ENCODE results near the gene USH1C.
A peak's percentile ranks its signal among the peaks of the same experiment; 100 is the strongest.

The USH1C gene

GRCh38 chr11:17522655-17523054, 21.6 kb downstream of the USH1C start:
- no peak for DNase-seq

DNA sequence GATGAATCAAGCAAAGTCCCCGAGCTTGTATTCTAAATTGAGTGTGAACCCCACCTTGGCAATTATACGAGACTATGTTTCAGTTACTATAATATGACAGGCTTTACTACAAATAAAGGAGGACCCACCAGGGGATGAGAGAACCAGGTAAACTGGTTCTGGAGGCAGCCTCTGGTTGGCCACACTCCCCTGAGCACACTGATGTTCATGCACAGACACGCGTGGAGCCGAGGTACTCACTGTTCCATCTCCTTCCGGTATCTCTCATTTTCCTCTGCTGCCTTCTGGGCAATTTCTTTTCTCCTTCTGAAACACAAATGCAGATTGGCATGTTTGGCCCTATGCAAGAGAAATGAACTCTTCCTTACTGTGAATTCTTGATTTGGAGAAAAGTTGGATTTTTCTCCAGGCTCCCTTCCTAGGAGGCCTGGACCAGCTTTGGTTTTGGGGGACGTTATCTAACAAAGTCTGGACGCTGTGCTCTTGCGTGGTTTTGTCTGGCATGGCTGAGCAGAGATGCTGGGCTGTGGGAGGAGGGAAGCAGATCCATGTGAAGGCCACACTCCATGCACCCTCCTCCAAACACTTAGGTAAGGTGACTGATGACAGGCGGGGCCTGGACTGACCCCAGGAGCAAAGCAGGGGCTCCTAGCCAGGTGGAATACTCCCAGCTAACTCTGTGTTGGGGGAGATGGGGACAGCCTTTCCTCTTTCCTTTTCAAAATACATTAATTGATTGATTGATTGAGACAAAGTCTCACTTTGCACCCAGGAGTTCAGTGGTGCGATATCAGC, 22.9 kb downstream of the USH1C start:
- no peak for DNase-seq

DNA sequence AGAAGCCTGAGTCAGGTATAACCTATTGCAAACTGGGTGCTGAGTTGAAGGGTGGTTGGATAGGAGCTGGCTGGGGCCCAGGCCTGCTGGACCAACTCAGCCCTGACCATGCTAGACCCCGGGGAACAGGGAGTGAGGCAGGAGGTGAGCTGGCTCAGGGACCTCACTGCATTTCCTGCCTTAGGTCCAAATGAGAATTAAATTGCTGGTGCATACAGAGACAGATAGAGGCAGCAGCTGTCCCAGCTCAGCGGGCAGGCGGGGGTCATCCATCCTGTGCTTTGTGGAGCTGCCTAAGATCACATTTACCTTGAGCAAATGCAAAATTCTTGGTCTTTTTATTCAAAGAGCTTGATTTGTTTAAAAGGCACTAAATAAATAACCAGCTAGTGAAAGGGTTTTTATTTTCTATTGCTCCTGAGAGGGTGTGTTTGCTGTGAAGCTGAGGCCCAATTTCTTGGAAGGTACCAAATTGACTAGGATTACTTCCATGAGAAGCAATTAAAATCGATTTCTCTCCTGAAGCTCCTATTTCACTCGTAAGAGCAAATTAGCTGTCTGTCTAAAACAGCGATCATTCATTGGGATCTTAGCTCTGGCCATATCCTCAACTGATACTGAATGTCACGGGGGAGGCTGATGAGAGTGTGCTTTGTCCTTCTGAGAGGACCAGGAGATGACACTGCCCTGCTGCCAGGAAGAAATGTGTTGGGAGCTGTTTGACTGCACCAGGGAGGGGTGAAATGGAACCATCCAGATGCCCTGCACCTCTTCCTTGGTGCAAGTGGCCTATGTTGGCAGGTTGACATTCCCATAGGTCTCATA, 24.9 kb downstream of the USH1C start:
- no peak for DNase-seq

GRCh38 chr11:17518366-17518765, 25.9 kb downstream of the USH1C start:
- DNase-seq, result no peak

DNA sequence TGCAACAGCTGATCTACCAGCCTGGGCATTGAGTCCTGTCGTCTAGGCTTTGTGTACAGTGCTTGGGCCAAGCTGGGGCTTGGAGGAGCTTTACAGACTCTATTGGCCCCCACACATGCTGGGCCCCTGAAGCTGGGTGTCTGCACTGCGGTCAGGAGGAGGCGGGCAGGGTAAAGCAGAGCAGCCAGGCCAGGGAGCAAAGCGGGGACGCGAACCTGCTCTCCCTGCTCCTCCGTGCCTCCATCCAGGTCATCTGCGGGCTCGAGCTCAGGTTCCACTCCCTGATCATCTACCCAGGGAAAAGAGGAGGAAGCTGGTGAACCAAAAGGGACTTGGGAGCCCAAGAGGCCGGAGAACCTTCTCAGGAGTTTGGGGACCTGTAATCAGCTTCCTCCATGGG, 27.0 kb downstream of the USH1C start:
- no peak for DNase-seq

- DNase-seq, result no peak
These were observed 27.6 kb downstream of the USH1C start for GRCh38 chr11:17516551-17517150.

DNA sequence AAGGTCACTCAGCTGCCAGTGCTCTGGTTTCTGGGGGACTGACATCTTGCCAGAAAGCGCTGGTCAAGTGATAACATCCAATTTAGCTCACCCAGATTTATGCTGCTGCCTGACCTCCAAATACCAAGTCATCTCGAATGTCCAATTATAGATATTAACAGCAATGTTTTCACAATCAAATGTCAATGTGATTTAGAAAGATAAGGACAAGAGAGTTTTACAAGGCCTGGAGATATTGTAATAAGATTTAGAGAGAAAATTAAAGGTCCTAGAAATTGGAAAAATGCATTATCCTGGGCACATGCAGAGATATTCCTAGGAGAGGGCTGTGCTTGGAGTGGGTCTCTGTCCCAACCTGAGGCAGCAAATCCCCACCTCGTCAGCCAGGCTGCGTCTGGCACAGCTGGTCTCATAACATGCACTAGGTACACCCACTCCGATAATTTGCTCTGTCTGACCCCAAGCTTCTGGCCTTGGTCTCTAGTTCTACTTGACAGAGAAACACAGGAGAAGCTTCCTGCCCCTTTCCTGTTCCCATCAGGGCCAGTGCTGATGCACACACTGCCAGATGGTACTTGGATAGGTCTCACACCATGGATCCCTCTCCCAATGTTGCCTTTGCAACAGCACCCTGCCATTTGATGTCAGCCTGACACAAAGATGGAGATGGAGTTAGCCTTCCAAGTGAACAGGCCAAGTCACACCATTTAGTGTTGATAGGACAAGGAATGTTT, 28.6 kb downstream of the USH1C start:
- no peak for DNase-seq

- DNase-seq, result no peak
These were observed 29.7 kb downstream of the USH1C start for GRCh38 chr11:17514476-17514875.

GRCh38 chr11:17513853-17514252, 30.4 kb downstream of the USH1C start:
- no peak for DNase-seq

DNA sequence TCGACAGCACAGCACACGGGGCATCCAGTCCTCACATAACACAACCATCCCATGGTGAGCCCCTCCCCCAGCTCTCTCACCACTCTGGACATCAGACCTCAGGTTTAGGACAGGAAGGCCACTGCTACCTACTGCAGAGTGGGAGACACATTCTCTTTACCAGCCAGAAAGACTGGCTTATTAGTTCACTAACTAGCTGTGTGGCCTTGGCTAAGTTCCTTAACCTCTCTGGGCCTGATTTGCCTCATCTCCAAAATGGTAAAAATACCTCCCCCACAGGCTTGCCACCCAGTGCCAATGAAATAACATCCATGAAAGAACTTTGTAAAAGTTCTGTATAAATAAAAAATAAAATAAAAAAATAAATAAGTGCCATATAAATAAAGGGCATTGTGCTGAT, 32.1 kb downstream of the USH1C start:
- no peak for DNase-seq

GRCh38 chr11:17511571-17511970, 32.6 kb downstream of the USH1C start:
- DNase-seq, result no peak

DNA sequence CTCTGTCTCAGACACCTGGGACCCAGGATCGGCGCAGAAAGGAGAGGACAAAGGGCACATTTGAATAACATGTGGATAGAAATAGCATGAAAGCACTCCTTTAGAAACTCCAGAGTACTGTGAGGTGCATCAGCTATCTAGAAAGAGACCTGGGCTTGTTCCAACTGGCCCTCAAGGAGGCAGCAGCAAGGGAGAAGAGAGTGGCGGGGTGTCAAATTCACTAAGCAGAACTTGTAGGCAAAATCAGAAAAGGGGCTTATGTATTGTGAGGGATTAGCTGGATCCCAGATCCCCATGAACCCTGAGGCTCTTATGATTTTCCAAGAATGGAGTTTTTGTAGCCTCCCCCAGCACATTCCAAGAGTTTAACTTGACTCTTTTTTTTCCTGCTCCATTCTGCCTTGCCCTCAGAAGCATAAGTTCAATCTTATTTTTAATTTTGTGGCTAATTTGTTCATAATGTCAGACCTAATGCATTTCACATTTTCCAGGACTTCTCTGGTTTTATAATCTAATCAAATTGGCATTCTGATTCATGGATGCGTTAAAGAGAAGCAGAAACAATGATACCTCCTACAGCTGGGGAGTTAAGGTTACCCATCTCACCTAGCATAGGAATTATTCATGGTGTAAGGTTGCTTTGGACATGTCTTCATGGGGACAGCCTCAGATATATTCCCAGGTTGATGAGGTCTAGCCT, 33.6 kb downstream of the USH1C start:
- DNase-seq, result no peak

- no peak for DNase-seq
These were observed 35.4 kb downstream of the USH1C start for GRCh38 chr11:17508791-17509190.

GRCh38 chr11:17508306-17508705, 35.9 kb downstream of the USH1C start:
- DNase-seq, result no peak

- DNase-seq, result no peak
These were observed 36.4 kb downstream of the USH1C start for GRCh38 chr11:17507773-17508172.

GRCh38 chr11:17506942-17507341, 37.3 kb downstream of the USH1C start:
- DNase-seq, result no peak

DNA sequence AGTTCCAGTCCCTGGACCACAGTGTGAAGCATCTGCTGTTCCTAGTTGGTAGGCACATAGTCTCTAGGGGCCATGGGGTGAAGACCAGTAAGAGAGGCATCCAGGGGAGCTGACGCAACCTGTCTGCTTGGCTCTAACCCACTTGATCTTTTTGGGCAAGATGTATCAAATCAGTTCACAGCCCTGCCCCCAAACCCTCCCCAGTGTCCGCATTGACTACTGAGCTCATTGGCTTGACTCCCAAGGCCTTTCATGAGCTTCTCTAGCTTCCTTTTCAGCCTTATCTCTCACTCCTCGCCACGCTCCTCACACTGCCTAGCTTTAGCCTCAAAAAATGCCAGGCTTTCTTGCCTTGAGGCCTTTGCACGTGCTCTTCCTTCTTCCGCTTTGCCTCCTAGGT, 37.9 kb downstream of the USH1C start:
- no peak for DNase-seq

DNA sequence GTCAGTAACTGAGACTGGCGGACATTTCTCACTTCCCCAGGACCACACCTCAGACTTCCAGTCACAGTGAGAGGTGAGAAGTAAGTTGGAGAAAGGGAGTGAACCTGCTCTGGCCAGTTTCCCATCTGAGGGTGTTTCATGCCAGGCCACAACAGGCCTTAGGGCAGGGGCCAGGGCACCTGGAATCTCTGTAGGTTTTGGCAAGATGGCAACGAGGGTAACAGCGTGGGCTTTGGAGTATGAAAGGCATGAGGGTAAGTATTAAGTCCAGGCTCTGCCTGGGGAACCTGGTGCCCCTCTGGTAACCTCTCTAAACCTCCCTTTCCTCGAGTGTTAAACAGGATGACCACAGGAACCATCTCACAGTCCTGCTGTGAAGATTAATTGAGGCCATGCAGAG, 39.1 kb downstream of the USH1C start:
- no peak for DNase-seq

DNA sequence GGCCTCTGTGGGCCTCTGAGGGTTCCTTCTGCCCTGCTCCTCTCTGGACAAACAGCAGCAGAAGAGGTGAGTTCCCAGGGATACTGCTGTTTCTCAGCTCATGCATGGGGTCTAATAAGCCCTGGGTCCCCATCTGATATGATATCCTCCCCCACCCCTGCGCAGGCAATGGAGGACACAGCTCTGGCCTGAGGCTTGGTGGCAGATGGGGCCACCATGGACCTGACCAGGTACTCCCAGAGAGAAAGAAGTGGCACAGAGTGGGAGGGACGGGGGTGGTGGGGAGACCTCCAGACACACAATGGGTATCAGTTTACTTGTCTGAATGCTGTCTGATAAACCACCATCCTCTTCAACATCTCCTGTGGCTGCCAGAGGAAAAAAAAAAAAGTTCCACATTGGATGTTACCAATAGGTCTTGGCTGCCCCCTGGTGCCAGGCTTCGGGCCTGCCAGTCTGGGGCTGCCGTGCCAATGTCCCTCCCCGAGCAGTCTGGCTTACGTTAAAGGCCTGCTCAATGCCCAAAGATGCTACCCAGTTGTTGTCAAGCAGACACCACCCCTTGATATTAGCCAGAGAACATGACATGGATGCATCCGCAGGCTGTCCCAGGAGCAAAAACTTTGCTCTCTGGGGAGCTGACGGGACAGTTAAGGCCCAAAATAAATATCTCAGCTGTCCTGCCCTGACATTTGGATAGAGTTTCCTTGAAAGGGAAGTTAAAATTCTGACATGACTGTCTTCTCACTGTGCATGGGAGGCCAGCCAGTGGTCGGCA, 39.7 kb downstream of the USH1C start:
- DNase-seq, result peak; percentile 65 to 70

- no peak for DNase-seq
These were observed 41.6 kb downstream of the USH1C start for GRCh38 chr11:17502630-17503029.

DNA sequence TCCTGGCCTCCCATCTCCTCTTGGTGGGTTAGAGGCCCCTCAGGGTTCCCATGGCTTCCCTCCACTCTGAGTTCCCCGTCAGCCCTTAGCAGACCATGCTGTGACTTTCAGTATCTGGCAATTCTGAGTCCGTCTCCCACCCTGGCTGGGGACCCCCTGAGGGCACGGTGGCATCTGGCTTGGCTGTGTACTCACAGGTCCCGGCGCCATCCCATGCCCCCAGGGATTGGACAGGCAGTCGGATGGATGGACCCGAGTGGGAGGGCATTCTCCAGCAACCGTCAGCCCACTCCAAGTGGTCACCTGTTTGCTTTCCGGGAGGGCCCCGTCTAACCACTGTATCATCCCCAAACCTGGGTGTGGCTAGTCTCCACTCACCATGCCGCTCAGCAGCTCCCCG, 43.5 kb downstream of the USH1C start:
- DNase-seq, result no peak

GRCh38 chr11:17498475-17498874, 45.7 kb downstream of the USH1C start:
- no peak for DNase-seq

Measured in AML-193 (cell line).